HCT116 (cell line): Measurements from ENCODE around the gene VGLL2. TPM values are rescaled to one million over a fixed set of nuclear protein-coding genes. Genes with fewer than 3 reads are reported as not detected.

Experiments used
- ATAC-seq: fragments of 200-7000 bp; cut with Tn5 transposase; 2 replicates; pipeline ENCODE4 v1.9.1; 2020; ENCODE audit warnings: mild to moderate bottlenecking, moderate library complexity
- BruUV-seq: library from RNA; stranded (reverse); fragments of 400-500 nt; replicated peaks from 2 replicates; lab custom pipeline; 2021; lab: Mats Ljungman, UMichigan
- CTCF ChIA-PET: fragments of 300-600 bp; sonication (Branson Sonifier 250); formaldehyde crosslinking; loops from one replicate; lab custom pipeline; 2021; ENCODE audit warnings: antibody characterized with exemption; lab: Charles Lee
- POLR2A ChIA-PET: fragments of 300-600, 350-600 bp; sonication (Branson Sonifier 250); formaldehyde crosslinking; loops from one replicate; lab custom pipeline; 2021; ENCODE audit warnings: antibody characterized with exemption; lab: Charles Lee
- RAD21 ChIA-PET, 2 experiments: fragments of 300-600 bp; sonication (Branson Sonifier 250); formaldehyde crosslinking; loops; one replicate each; lab custom pipeline; 2023; ENCODE audit warnings: low total read pairs in 2 of 2; ENCODE audit not compliant: uncharacterized antibody in 2 of 2, unreplicated experiment in 2 of 2, low non-redundant PET in 1 of 2; lab: Charles Lee
- DNase-seq: peaks from one replicate; pipeline ENCODE4 v3.0.0-alpha.2; 2010; ENCODE audit warnings: low read depth, low spot score
- H2AFZ ChIP-seq: fragments of 200-600 bp; shearing (Covaris generic), sonication (generic); 2 replicates; pipeline ENCODE4 v1.6.1; 2017; ENCODE audit warnings: low read depth, mixed run types, mixed read lengths, antibody characterized with exemption, low read length; ENCODE audit not compliant: poor library complexity, severe bottlenecking
- H3K27ac ChIP-seq: 2 replicates; pipeline ENCODE4 v1.5.1; 2012; ENCODE audit warnings: low read depth, low read length
- H3K27me3 ChIP-seq: fragments of 200-600 bp; sonication (generic); 2 replicates; pipeline ENCODE4 v1.6.1; 2016; ENCODE audit warnings: mixed run types, low read length, mixed read lengths; ENCODE audit not compliant: insufficient read depth
- H3K36me3 ChIP-seq, 2 experiments: fragments of 200-500 bp in 1 of 2; fragments of 200-600 bp in 1 of 2; sonication (Bioruptor generic) in 1 of 2; sonication (generic) in 1 of 2; 2 replicates each; pipeline versions ENCODE4 v1.5.1 to v1.6.1; 2014 to 2016; ENCODE audit warnings: low read length in 2 of 2, inconsistent platforms in 1 of 2, mixed read lengths in 1 of 2, mixed run types in 1 of 2; ENCODE audit not compliant: insufficient read depth in 2 of 2, control insufficient read depth in 1 of 2
- H3K4me1 ChIP-seq, 2 experiments: fragments of 200-600 bp in 1 of 2; sonication (generic) in 1 of 2; 2 replicates each; pipeline versions ENCODE4 v1.5.1 to v1.6.1; 2012 to 2017; ENCODE audit warnings: low read length in 2 of 2, inconsistent platforms in 1 of 2, mild to moderate bottlenecking in 1 of 2, mixed read lengths in 1 of 2, mixed run types in 1 of 2, moderate library complexity in 1 of 2; ENCODE audit not compliant: insufficient read depth in 2 of 2, control insufficient read depth in 1 of 2
- H3K4me2 ChIP-seq: fragments of 200-600 bp; sonication (generic); 2 replicates; pipeline ENCODE4 v1.6.1; 2017; ENCODE audit warnings: mixed run types, low read length, mixed read lengths
- H3K4me3 ChIP-seq, 2 experiments: fragments of 200-600 bp in 1 of 2; sonication (generic) in 1 of 2; replicated peaks in 1 of 2; 2 replicates each; pipeline ENCODE4 v1.5.1; 2011 to 2016; ENCODE audit warnings: low read length in 2 of 2, control low read depth in 1 of 2, low read depth in 1 of 2, mild to moderate bottlenecking in 1 of 2, mixed read lengths in 1 of 2, mixed run types in 1 of 2
- H3K79me2 ChIP-seq: fragments of 200-600 bp; sonication (generic); 2 replicates; pipeline ENCODE4 v1.6.1; 2017; ENCODE audit warnings: mild to moderate bottlenecking, mixed run types, low read length, moderate library complexity, mixed read lengths; ENCODE audit not compliant: insufficient read depth
- H3K9ac ChIP-seq: fragments of 200-600 bp; sonication (generic); 2 replicates; pipeline ENCODE4 v1.6.1; 2016; ENCODE audit warnings: low read length, mixed read lengths
- H3K9me2 ChIP-seq: fragments of 200-600 bp; sonication (generic), shearing (Covaris generic); 2 replicates; pipeline ENCODE4 v1.6.1; 2017; ENCODE audit warnings: mixed run types, mild to moderate bottlenecking, moderate library complexity; ENCODE audit not compliant: insufficient read depth
- H3K9me3 ChIP-seq, 2 experiments: fragments of 200-500 bp in 1 of 2; fragments of 200-600 bp in 1 of 2; sonication (Bioruptor generic) in 1 of 2; sonication (generic) in 1 of 2; 2 replicates each; pipeline ENCODE4 v1.6.1; 2014 to 2017; ENCODE audit warnings: low read length in 2 of 2, mixed read lengths in 2 of 2, inconsistent platforms in 1 of 2, low read depth in 1 of 2, mild to moderate bottlenecking in 1 of 2, mixed run types in 1 of 2, moderate library complexity in 1 of 2; ENCODE audit not compliant: control insufficient read depth in 1 of 2, insufficient read depth in 1 of 2
- H4K20me1 ChIP-seq: fragments of 200-600 bp; sonication (generic), shearing (Covaris generic); 2 replicates; pipeline ENCODE4 v1.6.1; 2017; ENCODE audit warnings: mixed run types, mild to moderate bottlenecking, moderate library complexity; ENCODE audit not compliant: insufficient read depth
- CBX3 ChIP-seq: IDR thresholded peaks from 2 replicates; pipeline ENCODE4 v1.6.1; 2012; ENCODE audit warnings: low read depth
- CEBPB ChIP-seq: IDR thresholded peaks from 2 replicates; pipeline ENCODE4 v1.6.1; 2012; ENCODE audit warnings: low read depth
- EGR1 ChIP-seq: IDR thresholded peaks from 2 replicates; pipeline ENCODE4 v1.6.1; 2012; ENCODE audit warnings: low read depth
- ELF1 ChIP-seq: IDR thresholded peaks from 2 replicates; pipeline ENCODE4 v1.6.1; 2012; ENCODE audit warnings: low read depth, borderline replicate concordance
- FOSL1 ChIP-seq: IDR thresholded peaks from 2 replicates; pipeline ENCODE4 v1.6.1; 2012; ENCODE audit warnings: low read depth
- JUND ChIP-seq: IDR thresholded peaks from 2 replicates; pipeline ENCODE4 v1.6.1; 2012
- POLR2AphosphoS5 ChIP-seq: IDR thresholded peaks from 2 replicates; pipeline ENCODE4 v1.6.1; 2011; ENCODE audit warnings: mild to moderate bottlenecking, low read depth, low read length, moderate library complexity
- RAD21 ChIP-seq: IDR thresholded peaks from 2 replicates; pipeline ENCODE4 v1.6.1; 2012; ENCODE audit warnings: low read depth, mild to moderate bottlenecking
- SIN3A ChIP-seq: IDR thresholded peaks from 2 replicates; pipeline ENCODE4 v1.6.1; 2012; ENCODE audit warnings: low read depth
- SP1 ChIP-seq: IDR thresholded peaks from 2 replicates; pipeline ENCODE4 v1.6.1; 2012; ENCODE audit warnings: low read depth
- SRF ChIP-seq: IDR thresholded peaks from 2 replicates; pipeline ENCODE4 v1.6.1; 2012; ENCODE audit warnings: low read depth
- TCF7L2 ChIP-seq: IDR thresholded peaks from 2 replicates; pipeline ENCODE4 v1.7.0; 2011; ENCODE audit warnings: borderline replicate concordance, inconsistent platforms; ENCODE audit not compliant: insufficient read depth, insufficient read length; ENCODE audit errors: extremely low read depth
- YY1 ChIP-seq: IDR thresholded peaks from 2 replicates; pipeline ENCODE4 v1.6.1; 2011; ENCODE audit warnings: low read length, low read depth, moderate library complexity, mild to moderate bottlenecking; ENCODE audit not compliant: insufficient replicate concordance; ENCODE audit errors: extremely low read depth
- ZFX ChIP-seq: fragments of 450-650 bp; IDR thresholded peaks from 2 replicates; pipeline ENCODE4 v1.6.1; 2017
- ZNF274 ChIP-seq: fragments of 200-500 bp; sonication (Bioruptor generic); IDR thresholded peaks from 2 replicates; pipeline ENCODE4 v1.6.1; 2014; ENCODE audit warnings: mild to moderate bottlenecking, low read depth, low read length, inconsistent platforms
- intact Hi-C: fragments of 100-400 bp; cut with micrococcal nuclease; formaldehyde crosslinking; loops from 2 replicates; pipeline ENCODE4 v1.10.0; 2022
- total RNA-seq: library from RNA; stranded (reverse); gene quantifications from one replicate; pipeline ENCODE4 v1.2.1, GENCODE V29; 2021; ENCODE audit not compliant: unreplicated experiment
- TF ChIP-seq, protein P1 (sequence below): IDR thresholded peaks from 2 replicates; pipeline ENCODE4 v1.6.1; 2011; ENCODE audit warnings: mild to moderate bottlenecking, low read length, moderate library complexity; ENCODE audit not compliant: insufficient replicate concordance; ENCODE audit errors: extremely low read depth
- TF ChIP-seq, protein P2 (sequence below): IDR thresholded peaks from 2 replicates; pipeline ENCODE4 v1.6.1; 2012

VGLL2 gene
- total RNA-seq, 1 experiment from 2014 or later: not detected

DNA sequence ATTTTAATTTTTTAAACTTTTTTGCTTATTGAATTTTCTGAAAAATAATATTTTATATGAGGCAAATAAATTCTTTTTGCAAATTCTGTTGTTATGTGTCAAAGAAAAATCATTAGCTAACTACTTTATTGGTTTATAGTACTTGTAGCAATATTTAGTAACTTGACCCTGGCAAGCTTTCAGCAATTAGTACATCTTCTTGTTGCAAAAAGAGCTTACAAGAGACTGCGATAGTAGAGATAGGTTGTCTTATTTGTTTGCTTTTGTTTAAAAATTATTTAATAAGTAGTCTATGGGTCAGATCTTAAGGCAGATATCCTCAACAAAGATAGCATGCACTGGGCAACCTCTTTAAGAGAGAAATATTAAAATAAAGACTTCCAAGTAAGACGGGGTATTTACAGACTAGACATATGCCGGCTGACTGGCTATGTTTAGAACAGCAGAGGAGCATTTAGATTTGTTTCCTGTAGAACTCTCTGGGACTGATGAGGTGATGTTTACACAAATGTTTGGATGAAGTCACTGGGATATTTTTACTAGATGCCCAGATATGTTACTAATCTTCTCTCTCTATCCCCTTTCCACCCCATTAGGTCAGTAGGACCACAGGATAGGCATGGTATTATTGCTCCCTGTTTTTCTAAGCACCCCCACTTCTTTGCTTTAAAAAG, 25.0 kb downstream of the VGLL2 start:
- H2AFZ ChIP-seq: no peak overlapping the region
- DNase-seq: no peak
- H3K4me1 ChIP-seq: no peaks in the 10 kb centered on the region
- CTCF ChIA-PET: interaction anchor here (1.4 kb wide), 1 partner anchor 11 kb away, joined by 3 read pairs; no protein-coding TSS in a partner anchor
- H3K4me3 ChIP-seq: no peak overlapping the region
- H3K9me2 ChIP-seq: no peaks in the 10 kb centered on the region
- no peaks in the 10 kb centered on the region for H4K20me1 ChIP-seq
- no peak for ATAC-seq
- H3K9me3 ChIP-seq: no peaks in the 10 kb centered on the region
- H3K36me3 ChIP-seq: no peaks in the 10 kb centered on the region
- RAD21 ChIA-PET: no interaction called here
- H3K4me2 ChIP-seq: no peak overlapping the region
- no peaks in the 10 kb centered on the region for H3K79me2 ChIP-seq
- BruUV-seq: no TSS peak
- intact Hi-C loops: no loop called here
- POLR2A ChIA-PET: no interaction called here
- no peaks in the 10 kb centered on the region for H3K27me3 ChIP-seq
- no peak for TF ChIP-seq ELF1
- TF ChIP-seq, protein P1, sequence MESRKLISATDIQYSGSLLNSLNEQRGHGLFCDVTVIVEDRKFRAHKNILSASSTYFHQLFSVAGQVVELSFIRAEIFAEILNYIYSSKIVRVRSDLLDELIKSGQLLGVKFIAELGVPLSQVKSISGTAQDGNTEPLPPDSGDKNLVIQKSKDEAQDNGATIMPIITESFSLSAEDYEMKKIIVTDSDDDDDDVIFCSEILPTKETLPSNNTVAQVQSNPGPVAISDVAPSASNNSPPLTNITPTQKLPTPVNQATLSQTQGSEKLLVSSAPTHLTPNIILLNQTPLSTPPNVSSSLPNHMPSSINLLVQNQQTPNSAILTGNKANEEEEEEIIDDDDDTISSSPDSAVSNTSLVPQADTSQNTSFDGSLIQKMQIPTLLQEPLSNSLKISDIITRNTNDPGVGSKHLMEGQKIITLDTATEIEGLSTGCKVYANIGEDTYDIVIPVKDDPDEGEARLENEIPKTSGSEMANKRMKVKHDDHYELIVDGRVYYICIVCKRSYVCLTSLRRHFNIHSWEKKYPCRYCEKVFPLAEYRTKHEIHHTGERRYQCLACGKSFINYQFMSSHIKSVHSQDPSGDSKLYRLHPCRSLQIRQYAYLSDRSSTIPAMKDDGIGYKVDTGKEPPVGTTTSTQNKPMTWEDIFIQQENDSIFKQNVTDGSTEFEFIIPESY: no peak
- no peak for TF ChIP-seq POLR2AphosphoS5
- no peak for TF ChIP-seq CEBPB
- TF ChIP-seq EGR1: no peak
- TF ChIP-seq TCF7L2: no peak
- no peak for TF ChIP-seq FOSL1
- no peak for TF ChIP-seq SP1
- TF ChIP-seq SIN3A: no peak
- TF ChIP-seq CBX3: no peak
- TF ChIP-seq YY1: no peak
- no peak for TF ChIP-seq ZNF274
- TF ChIP-seq, protein P2, sequence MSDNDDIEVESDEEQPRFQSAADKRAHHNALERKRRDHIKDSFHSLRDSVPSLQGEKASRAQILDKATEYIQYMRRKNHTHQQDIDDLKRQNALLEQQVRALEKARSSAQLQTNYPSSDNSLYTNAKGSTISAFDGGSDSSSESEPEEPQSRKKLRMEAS: no peak
- no peak for TF ChIP-seq ZFX
- no peak for TF ChIP-seq JUND
- no peak for TF ChIP-seq RAD21
- TF ChIP-seq SRF: no peak
- no peak overlapping the region for H3K9ac ChIP-seq
- H3K27ac ChIP-seq: no peak overlapping the region
